HG03342 (cell line): ENCODE results near the gene MAD1L1.

ENCODE experiments used
- ATAC-seq: cut with Tn5 transposase; IDR thresholded peaks from one replicate; pipeline ENCODE4 v1.9.1; 2021; ENCODE audit warnings: mild to moderate bottlenecking, moderate library complexity; ENCODE audit not compliant: unreplicated experiment

The MAD1L1 gene

GRCh38 chr7:2219606-2220005 is 13.1 kb downstream of the MAD1L1 start:
- ATAC-seq, result no peak

- no peak for ATAC-seq
These were observed 13.6 kb downstream of the MAD1L1 start for GRCh38 chr7:2219136-2219535.

GRCh38 chr7:2218444-2218785 is 14.3 kb downstream of the MAD1L1 start:
- no peak for ATAC-seq

GRCh38 chr7:2217716-2218443 is 14.9 kb downstream of the MAD1L1 start:
- no peak for ATAC-seq

- no peak for ATAC-seq
These were observed 15.5 kb downstream of the MAD1L1 start for GRCh38 chr7:2217206-2217605.

- no peak for ATAC-seq
These were observed 16.9 kb downstream of the MAD1L1 start for GRCh38 chr7:2215851-2216250.

- ATAC-seq, result no peak
These were observed 18.1 kb downstream of the MAD1L1 start for GRCh38 chr7:2214636-2215035.

GRCh38 chr7:2213551-2214215 is 19.1 kb downstream of the MAD1L1 start:
- ATAC-seq, result no peak

GRCh38 chr7:2212906-2213305 is 19.8 kb downstream of the MAD1L1 start:
- ATAC-seq, result no peak

- no peak for ATAC-seq
These were observed 20.8 kb downstream of the MAD1L1 start for GRCh38 chr7:2211926-2212325.

GRCh38 chr7:2211259-2211880 is 21.4 kb downstream of the MAD1L1 start:
- no peak for ATAC-seq

- no peak for ATAC-seq
These were observed 22.0 kb downstream of the MAD1L1 start for GRCh38 chr7:2210551-2211258.

GRCh38 chr7:2209961-2210323 is 22.8 kb downstream of the MAD1L1 start:
- ATAC-seq, result no peak

GRCh38 chr7:2209146-2209960 is 23.4 kb downstream of the MAD1L1 start:
- ATAC-seq, result no peak

- no peak for ATAC-seq
These were observed 24.0 kb downstream of the MAD1L1 start for GRCh38 chr7:2208712-2209111.

- no peak for ATAC-seq
These were observed 27.5 kb downstream of the MAD1L1 start for GRCh38 chr7:2205036-2205780.

- ATAC-seq, result no peak
These were observed 28.3 kb downstream of the MAD1L1 start for GRCh38 chr7:2204446-2204845.

- no peak for ATAC-seq
These were observed 28.9 kb downstream of the MAD1L1 start for GRCh38 chr7:2203766-2204300.

- ATAC-seq, result no peak
These were observed 29.6 kb downstream of the MAD1L1 start for GRCh38 chr7:2202901-2203765.
